Uterus (tissue), 4 donors: ENCODE measurements around the gene KLRC2. TPM values are rescaled to one million over a fixed set of nuclear protein-coding genes. Genes with fewer than 3 reads are reported as not detected.
"Not testable (repeated sequence)": the region's sequence is repeated elsewhere in the genome, so short reads cannot be mapped to it uniquely, and the experiment has no call there.

Source experiments
- DNase-seq, 2 donors: peaks; one replicate each; pipeline ENCODE4 v3.0.0-alpha.2; 2019 to 2020
- H3K27ac ChIP-seq, 2 donors: fragments of 200-600 bp; sonication (generic); 1 replicate in 1 of 2; 2 replicates in 1 of 2; pipeline ENCODE4 v1.5.1; 2016 to 2018
- H3K27me3 ChIP-seq, 2 donors: fragments of 200-600 bp; sonication (generic); one replicate each; pipeline ENCODE4 v1.5.1; 2018 to 2019; ENCODE audit warnings: control low read depth in 1 of 2
- H3K36me3 ChIP-seq, 2 donors: fragments of 200-600 bp; sonication (generic); one replicate each; pipeline ENCODE4 v1.5.1; 2019; ENCODE audit warnings: control low read depth in 1 of 2
- H3K4me1 ChIP-seq, 2 donors: fragments of 200-600 bp; sonication (generic); one replicate each; pipeline ENCODE4 v1.5.1; 2018 to 2019; ENCODE audit warnings: control low read depth in 1 of 2
- H3K4me3 ChIP-seq, 2 donors: fragments of 200-600 bp; sonication (generic); 1 replicate in 1 of 2; 2 replicates in 1 of 2; pipeline ENCODE4 v1.5.1; 2018 to 2019; ENCODE audit warnings: mild to moderate bottlenecking in 1 of 2
- H3K9me3 ChIP-seq, 2 donors: fragments of 200-600 bp; sonication (generic); one replicate each; pipeline ENCODE4 v1.5.1; 2019; ENCODE audit warnings: control low read depth in 1 of 2
- POLR2A ChIP-seq, 2 donors: fragments of 450-650 bp; IDR thresholded peaks; one replicate each; pipeline ENCODE4 v1.6.1; 2016; ENCODE audit warnings: antibody characterized with exemption in 2 of 2, mild to moderate bottlenecking in 1 of 2, moderate library complexity in 1 of 2
- intact Hi-C: fragments of 100-400 bp; cut with DNase I; formaldehyde crosslinking; loops from one replicate; pipeline ENCODE4 v1.15.1; 2023; ENCODE audit warnings: low total_unique reads
- total RNA-seq, 4 donors: library from RNA; depleted of rRNA in 3 of 4; stranded (reverse); fragments of >200 nt in 3 of 4; gene quantifications; one replicate each; pipeline versions ENCODE4 v1.1.0 to v1.2.4, GENCODE V29; 2014 to 2023
- TF ChIP-seq, protein P1 (sequence below), 4 experiments: fragments of 200-600 bp in 2 of 4; fragments of 450-650 bp in 2 of 4; sonication (generic) in 2 of 4; IDR thresholded peaks; one replicate each; pipeline ENCODE4 v1.5.1; 2016 to 2019; ENCODE audit warnings: antibody characterized with exemption in 4 of 4, mild to moderate bottlenecking in 2 of 4, moderate library complexity in 1 of 4
- donor health status: DM: yes; HTN: yes; CAD: no.

The KLRC2 gene
- total RNA-seq, 4 donors from 2014 or later: 2.2 TPM; not detected in 3

DNA sequence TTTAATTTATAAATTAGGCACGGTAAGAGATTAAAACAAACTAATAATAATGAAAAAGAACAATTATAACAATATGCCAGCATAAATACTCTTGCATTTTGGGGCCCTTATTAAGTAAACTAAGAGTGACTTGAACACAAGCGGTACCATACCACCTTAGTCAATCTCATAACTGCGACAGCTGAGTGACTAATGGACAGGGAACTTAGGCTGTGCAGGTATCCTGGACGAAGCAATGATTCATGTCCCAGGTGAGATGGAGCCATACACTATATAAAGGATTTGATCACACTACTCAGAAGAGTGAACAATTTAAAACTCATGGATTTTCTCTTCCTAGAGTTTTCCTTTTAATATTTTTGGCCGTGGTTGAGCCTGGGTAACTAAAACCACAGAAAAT lies 30.5 kb downstream of the KLRC2 start:
- Histone ChIP-seq H3K4me1 (no peaks in the 10 kb centered on the region), H3K27ac (no peak overlapping the region), H3K27me3 (no peaks in the 10 kb centered on the region), H3K36me3 (no peaks in the 10 kb centered on the region), H3K9me3 (no peaks in the 10 kb centered on the region), H3K4me3 (no peak overlapping the region)
- no peak for DNase-seq
- intact Hi-C loops: no loop called here
- TF ChIP-seq, protein P1, sequence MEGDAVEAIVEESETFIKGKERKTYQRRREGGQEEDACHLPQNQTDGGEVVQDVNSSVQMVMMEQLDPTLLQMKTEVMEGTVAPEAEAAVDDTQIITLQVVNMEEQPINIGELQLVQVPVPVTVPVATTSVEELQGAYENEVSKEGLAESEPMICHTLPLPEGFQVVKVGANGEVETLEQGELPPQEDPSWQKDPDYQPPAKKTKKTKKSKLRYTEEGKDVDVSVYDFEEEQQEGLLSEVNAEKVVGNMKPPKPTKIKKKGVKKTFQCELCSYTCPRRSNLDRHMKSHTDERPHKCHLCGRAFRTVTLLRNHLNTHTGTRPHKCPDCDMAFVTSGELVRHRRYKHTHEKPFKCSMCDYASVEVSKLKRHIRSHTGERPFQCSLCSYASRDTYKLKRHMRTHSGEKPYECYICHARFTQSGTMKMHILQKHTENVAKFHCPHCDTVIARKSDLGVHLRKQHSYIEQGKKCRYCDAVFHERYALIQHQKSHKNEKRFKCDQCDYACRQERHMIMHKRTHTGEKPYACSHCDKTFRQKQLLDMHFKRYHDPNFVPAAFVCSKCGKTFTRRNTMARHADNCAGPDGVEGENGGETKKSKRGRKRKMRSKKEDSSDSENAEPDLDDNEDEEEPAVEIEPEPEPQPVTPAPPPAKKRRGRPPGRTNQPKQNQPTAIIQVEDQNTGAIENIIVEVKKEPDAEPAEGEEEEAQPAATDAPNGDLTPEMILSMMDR (IDR thresholded peaks at IDR 0.05): no peak
- TF ChIP-seq POLR2A (IDR thresholded peaks at IDR 0.05): no peak

DNA sequence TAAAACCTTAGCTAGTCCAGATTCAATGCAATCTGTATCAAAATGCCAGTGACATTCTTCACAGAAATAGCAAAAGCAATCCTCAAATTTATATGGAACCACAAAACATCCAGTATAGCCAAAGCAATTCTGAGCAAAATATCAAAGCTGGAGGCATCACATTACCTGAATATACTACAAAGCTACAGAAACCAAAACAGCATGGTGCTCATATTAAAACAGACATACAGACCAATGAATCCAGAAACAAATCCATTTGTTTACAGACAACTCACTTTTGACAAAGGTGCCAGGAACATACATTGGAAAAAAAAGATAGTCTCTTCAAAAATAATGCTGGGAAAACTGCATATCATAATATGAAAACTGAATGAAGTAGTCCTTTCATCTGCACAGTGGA lies 31.0 kb downstream of the KLRC2 start:
- intact Hi-C loops: no loop called here
- Histone ChIP-seq H3K27me3 (no peaks in the 10 kb centered on the region), H3K27ac (no peak overlapping the region), H3K36me3 (no peaks in the 10 kb centered on the region), H3K4me1 (no peaks in the 10 kb centered on the region), H3K4me3 (no peak overlapping the region), H3K9me3 (no peaks in the 10 kb centered on the region)
- DNase-seq: no peak
- TF ChIP-seq, protein P1 (IDR thresholded peaks at IDR 0.05): no peak
- no peak for TF ChIP-seq POLR2A (IDR thresholded peaks at IDR 0.05)

DNA sequence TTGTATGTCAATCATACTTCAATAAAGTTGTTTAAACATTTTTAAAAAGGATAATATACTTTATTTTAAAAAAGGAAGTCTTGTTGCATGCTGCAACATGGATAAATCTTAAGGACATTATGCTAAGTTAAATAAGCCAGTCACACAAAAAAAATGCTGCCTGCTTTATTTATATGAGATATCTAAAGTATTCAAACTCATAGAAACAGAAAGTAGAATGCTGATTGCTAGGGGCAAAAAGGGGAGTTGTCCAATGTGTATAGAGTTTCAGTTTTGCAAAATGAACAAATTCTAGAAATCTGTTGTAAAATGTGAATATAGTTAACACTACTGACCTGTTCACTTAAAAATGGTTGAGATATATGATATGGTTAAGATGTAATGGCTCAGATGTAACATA lies 35.0 kb downstream of the KLRC2 start:
- no peak overlapping the region for H3K27ac ChIP-seq
- no peaks in the 10 kb centered on the region for H3K36me3 ChIP-seq
- no peaks in the 10 kb centered on the region for H3K9me3 ChIP-seq
- TF ChIP-seq POLR2A (IDR thresholded peaks at IDR 0.05): no peak
- intact Hi-C loops: no loop called here
- no peak for DNase-seq
- no peaks in the 10 kb centered on the region for H3K27me3 ChIP-seq
- no peak overlapping the region for H3K4me3 ChIP-seq
- no peaks in the 10 kb centered on the region for H3K4me1 ChIP-seq

DNA sequence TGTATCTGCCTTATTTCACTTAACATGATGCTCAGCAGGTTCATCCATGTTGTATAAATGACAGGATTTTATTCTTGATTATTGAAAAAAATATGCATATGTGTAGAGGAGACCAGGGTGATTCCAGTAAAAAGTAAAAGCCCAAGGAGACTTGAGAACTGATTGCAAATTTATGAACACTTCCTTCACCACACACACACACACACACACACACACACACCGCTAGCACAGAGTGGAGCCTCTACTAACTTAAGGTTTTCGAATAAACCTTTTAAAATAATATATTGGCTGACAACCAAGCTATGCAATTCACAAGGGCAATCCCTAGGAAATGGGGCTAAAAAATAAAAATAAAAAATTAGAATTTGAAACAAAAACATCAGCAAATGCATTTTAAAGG lies 37.6 kb downstream of the KLRC2 start:
- no peak for TF ChIP-seq POLR2A (IDR thresholded peaks at IDR 0.05)
- TF ChIP-seq, protein P1 (IDR thresholded peaks at IDR 0.05): no peak
- Histone ChIP-seq H3K9me3 (no peaks in the 10 kb centered on the region), H3K4me1 (no peaks in the 10 kb centered on the region), H3K27ac (no peak overlapping the region), H3K27me3 (no peaks in the 10 kb centered on the region), H3K36me3 (no peaks in the 10 kb centered on the region), H3K4me3 (no peak overlapping the region)
- no peak for DNase-seq
- intact Hi-C loops: no loop called here

DNA sequence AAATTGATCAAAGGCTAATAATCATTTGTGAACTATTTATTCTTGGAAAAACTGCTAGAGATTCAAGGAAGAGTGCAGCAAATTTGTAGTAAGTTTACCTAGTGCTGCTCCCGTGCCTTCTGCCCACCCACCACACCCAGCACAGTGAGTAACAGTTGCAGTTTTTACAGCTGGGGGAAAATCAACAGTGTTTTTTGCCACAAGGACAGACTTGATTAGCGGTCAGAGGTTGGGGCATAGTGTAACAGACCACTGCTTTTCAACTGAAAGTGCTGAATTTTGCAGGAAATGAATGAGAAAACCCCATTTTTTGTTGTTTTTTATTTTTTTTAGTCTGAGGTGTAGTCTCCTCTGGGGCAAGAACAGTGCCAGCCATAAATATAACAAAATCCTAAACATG lies 38.5 kb downstream of the KLRC2 start:
- Histone ChIP-seq H3K4me1 (no peaks in the 10 kb centered on the region), H3K4me3 (no peak overlapping the region), H3K9me3 (no peaks in the 10 kb centered on the region), H3K36me3 (no peaks in the 10 kb centered on the region), H3K27ac (no peak overlapping the region), H3K27me3 (no peaks in the 10 kb centered on the region)
- DNase-seq: no peak
- TF ChIP-seq, protein P1 (IDR thresholded peaks at IDR 0.05): no peak
- intact Hi-C loops: no loop called here

DNA sequence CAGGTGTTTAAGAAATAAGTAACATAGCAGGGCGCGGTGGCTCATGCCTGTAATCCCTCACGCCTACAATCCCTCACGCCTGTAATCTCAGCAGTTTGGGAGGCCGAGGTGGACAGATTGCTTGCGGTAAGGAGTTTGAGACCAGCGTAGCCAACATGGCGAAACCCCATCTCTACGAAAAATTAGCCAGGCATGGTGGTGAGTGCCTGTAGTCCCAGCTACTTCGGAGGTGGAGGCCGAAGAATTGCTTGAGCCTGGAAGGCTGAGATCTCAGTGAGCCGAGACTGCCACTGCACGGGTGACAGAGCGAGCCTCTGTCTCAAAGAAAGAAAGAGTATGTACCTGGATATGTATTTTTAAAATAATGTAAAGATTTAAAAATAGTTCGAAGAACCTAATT lies 39.6 kb downstream of the KLRC2 start:
- intact Hi-C loops, H3K4me3 ChIP-seq, H3K27me3 ChIP-seq, H3K4me1 ChIP-seq, H3K36me3 ChIP-seq, DNase-seq, H3K27ac ChIP-seq, H3K9me3 ChIP-seq: not testable (repeated sequence)
